NOMO-1 treated with DMSO at 0.1 percent for 48 hours (cell line): ENCODE measurements around the gene GPR137C.

ENCODE experiments used
- DNase-seq: peaks from one replicate; lab custom pipeline; 2025; ENCODE audit not compliant: unreplicated experiment; lab: John Stamatoyannopoulos, UW

Gene GPR137C, protein sequence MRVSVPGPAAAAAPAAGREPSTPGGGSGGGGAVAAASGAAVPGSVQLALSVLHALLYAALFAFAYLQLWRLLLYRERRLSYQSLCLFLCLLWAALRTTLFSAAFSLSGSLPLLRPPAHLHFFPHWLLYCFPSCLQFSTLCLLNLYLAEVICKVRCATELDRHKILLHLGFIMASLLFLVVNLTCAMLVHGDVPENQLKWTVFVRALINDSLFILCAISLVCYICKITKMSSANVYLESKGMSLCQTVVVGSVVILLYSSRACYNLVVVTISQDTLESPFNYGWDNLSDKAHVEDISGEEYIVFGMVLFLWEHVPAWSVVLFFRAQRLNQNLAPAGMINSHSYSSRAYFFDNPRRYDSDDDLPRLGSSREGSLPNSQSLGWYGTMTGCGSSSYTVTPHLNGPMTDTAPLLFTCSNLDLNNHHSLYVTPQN

DNA sequence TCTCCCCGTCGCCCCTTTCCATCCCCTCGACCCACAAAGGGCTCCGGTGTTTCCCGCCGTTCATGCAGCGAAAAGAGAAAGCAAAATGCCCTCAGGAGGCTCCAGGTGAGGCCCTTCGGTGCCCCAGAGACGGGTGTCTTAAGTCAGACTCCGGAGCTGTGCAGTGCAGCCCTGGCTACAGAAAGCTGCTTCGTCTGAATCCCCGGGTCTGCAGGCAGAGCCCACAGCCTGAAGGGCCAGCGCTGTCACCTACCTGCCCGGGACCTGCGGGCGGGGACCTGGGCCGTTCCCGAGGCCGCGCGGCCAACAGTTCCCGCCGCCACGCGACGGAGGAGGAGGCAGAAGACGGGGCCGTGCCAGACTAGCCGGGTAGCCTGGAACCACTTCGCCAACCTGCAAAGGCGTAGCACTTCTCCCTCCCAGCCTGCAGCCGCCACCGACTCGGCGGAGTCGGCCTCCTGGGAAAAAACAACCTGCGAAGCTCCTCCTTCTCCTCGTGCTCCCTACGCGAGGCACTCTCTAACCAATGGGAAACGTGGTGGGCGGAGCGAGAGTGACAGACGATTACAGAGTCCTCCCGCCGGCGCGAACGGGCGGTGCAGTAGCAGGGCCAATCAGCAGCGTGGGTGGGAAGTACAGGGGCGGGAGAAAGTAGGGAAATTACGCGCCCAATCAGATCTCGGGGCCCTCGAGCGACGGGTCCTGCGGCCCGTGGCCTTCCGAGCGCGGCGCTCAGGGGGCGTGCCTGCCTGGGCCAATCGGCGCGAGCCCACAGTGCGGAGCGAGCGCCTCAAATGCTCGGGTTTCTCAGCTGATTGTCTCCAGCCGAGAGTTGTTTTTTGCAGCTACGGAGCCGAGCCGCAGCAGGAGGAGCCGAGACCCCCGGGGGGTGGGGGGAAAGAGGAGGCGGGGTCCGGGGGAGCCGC, at the start of gene GPR137C, which contains the start of gene TXNDC16:
Gene GPR137C, plus strand, starts transcription at position 774 of the 926 bp plus-strand sequence. CDS start 312 bp downstream, outside the sequence.
Gene TXNDC16, minus strand, starts transcription at position 443 of the 926 bp plus-strand sequence. CDS start 8,948 bp downstream, outside the sequence.
- DNase-seq = peak; percentile 100

DNA sequence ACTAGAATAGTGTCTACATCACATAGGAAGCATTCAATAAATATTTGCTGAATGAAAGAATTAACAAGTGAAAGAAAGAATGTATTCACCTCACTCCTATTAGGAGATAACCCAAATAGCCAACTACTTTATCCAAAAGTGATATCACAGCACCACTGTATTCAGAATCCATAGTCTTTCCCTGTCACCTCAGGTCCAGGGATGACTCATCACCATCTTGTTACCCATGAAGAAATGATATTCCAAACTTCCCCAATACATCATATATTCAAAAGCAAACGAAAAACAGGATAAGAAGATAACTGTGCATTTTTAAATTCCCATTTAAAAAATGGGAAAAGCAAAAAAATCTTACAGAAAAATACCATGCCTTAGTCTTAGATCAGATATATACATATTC, 39.4 kb upstream of the GPR137C start:
- no peak for DNase-seq

DNA sequence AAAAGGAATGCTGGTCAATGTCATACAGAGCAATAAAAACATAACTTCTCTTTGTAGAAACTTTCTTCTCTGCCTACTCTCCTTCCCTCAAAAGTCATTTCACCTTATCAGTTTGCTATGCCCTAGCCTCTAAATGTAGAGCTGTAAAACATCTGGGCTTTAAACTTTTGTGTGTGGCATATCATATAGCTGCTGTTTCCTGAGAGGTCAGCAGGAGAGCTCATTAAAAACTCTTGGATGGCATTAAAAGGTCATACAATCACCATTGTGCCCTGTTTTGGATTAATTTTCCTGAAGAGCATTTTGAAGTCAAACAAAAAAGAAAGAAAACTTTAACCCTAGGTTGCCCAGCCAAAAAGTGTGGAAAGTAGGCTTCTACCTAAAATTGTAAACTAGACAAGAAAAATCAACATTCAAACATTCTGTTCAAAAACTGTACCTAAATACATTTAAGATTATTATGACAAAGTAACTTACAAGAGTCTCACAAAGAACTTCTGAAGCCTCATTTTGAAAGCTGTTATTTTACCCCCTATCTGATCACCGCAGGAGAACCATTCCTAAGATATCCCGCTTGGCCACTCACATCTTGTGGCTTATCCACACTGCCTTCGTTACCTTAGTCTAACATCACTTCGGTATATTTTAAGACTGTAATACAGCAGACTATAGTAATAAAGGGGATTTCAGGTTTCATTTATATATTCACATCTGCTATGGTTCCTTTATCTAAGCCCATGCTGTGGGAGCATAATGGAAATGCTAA, 38.4 kb upstream of the GPR137C start:
- no peak for DNase-seq

GRCh38 chr14:52522033-52522432, 30.6 kb upstream of the GPR137C start:
- no peak for DNase-seq

DNA sequence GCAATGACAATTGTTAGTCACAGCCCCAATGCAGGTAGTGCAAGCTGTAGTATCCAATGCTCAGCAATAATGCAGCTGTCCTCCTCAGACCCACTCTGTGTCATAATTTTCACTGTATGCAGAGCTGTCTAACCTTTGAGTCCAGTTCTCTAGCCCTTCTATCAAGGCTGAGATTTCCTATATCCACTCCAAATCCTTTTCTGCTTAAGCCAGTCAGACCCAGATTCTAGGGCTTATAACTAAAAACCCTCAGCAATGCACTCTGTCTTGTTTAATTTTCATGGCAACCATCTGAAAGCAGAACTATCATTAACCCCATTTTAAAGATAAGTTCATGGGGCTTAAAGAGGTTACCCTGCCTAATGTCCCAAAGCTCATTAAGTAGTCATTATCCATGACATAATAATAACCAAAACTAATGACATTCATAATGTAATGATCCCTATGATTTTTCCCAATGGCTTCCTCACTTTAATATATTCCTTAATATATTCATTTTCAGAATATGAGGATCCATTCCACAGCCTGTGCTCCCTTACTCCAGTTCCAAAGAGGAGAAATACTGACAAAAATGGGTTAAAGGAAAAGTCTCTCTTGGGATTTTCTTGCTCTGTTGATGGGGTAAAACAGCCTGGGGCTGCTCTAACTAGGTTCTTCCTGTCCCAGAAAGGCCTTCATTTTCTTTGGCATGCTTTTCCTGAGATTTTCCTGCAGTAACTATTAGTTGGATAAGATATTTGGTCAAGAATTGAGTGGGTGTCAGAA, 29.9 kb upstream of the GPR137C start:
- DNase-seq = no peak

GRCh38 chr14:52527052-52527451, 25.6 kb upstream of the GPR137C start:
- no peak for DNase-seq

DNA sequence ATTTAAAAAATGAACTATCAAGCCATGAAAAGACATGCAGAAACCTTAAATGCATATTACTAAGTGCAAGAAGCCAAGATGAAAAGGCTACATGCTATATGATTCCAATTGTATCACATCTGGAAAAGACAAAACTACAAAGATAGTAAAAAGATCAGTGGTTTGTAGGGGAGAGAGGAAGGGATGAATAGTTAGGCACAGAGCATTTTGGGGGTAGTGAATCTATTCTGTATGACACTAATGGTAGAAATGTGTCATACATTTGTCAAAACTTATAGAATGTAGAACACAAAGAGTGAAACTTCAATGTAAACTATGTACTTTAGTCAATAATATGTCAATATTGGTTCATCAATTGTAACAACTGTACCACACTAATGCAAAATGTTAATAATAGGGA, 21.2 kb upstream of the GPR137C start:
- DNase-seq = no peak

DNA sequence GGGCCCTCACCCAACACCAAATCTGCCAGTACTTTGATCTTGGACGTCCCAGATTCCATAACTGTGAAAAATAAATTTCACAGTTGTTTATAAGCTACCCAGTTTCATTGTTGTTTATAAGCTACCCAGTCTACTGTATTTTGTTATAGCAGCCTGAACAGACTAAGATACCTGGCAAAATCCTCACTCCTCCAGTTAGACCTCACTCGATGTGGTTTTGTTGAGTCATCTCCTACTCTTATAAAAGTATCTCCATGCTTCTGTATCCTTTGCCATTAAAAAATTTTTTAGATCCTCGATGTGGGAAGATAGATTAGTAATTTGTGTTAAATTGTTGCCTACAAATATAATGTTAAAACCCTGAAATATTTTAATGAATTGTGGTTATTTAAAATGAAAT, 16.4 kb upstream of the GPR137C start:
- DNase-seq = no peak

GRCh38 chr14:52538623-52539022, 14.0 kb upstream of the GPR137C start:
- DNase-seq = peak; percentile 53

GRCh38 chr14:52545584-52546317, 6.9 kb upstream of the GPR137C start:
- DNase-seq = no peak

GRCh38 chr14:52546318-52546670, 6.3 kb upstream of the GPR137C start:
- DNase-seq = no peak

DNA sequence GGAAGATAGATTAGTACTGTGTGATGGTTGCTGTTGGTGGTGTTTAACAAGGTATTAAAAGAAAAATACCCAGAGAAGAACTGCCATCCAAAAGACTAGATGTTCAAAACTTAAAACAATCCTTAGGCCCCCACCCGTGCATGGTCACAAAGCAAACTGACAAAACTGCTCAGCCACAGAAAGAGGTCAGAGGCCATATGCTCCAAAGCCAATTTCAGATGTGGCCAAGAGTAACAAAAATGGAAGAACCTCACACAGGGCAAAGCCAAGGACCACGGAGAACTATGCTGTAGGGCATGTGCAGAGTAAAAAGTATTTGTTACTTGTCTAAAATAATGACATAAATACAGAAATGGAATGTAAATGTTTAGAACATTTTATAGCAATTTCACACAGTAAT, 5.6 kb upstream of the GPR137C start:
- no peak for DNase-seq

GRCh38 chr14:52547526-52547925, 5.1 kb upstream of the GPR137C start:
- no peak for DNase-seq

DNA sequence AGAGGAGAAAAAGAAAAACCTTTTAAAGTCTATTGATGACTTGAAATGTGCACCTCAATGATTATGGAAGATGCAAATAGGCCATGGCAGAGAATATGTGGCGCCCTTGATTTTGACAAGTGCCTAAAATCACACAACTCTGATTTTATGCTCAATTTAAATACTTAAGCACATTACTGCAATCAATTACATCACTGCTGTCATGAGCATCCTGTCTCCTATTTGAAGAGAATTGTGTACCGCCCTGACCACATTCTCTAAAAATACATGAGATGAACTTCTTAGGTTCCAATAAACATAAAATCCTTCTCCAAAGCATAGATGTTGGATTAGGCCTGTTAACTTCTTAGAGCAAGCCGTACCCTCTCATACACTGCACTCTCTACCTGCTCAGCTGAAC, 2.0 kb upstream of the GPR137C start:
- DNase-seq = no peak

- DNase-seq = no peak
These were observed 1.4 kb upstream of the GPR137C start for GRCh38 chr14:52551205-52551604.

DNA sequence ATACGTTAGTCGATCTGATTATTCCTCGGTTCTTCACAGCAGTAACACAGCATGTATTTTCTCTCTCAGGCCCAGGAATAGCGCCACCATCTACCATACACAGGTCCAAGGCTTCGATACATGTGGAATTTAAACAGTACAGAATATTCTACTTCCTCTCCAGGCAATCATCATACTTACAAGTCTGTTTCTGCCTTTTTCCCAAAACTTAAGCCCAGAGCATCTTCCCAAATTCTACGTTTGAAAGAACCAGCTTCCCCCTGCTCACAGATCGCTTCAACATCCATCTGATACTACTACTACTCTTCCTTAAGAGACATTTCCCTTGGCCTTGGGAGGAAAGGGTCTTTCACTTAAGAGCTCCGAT, 957 bp upstream of the GPR137C start:
- peak; percentile 60 for DNase-seq

- peak; percentile 22 for DNase-seq
These were observed 500 bp downstream of the GPR137C start for GRCh38 chr14:52553002-52553670.

DNA sequence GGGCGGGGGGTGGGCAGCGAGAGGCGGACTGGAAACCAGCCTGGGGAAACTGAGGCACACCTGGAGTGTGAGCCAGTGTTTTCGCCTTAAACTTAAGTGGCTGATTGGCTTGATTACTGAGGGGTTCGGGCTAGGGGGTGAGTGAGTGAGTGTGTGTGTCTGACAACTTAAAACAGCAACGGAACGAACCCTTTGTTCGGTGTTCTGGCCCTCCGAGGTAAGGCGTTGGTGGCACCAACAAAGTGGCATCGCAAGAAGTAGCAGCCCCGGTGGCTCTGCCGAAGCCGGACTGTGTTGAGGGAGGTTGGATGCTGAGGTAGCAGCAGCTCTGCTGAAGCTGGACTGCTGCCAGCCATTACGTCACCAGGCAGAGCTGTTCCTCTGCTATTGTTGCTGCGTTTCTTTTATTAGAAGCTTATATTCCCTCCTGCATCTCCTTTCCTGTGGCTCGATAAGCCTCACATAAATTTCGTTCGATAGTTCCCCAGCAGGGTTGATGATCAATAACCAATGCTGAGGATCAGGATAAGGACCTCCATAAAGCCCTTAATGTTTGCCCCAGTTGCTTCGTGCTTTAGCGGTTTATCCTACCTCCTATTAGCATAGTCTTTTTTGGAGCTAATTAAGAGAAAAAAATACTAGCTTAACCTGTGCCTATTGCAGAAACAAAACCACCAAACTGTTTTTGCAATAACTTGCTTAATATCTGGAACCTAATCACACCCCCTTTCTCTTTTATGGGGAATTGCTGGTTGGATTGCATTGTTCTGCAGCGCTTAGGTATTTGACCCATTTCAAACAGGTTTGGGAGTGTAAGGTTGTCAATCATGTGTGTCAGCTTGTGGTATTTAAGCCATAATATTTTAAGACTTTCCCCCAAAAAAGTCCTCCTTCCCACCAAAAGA, 1.3 kb downstream of the GPR137C start:
- peak; percentile 63 for DNase-seq
